ENCODE results near the gene PLEKHH2. TPM values are rescaled to one million over a fixed set of nuclear protein-coding genes. Genes with fewer than 3 reads are reported as not detected.

The PLEKHH2 gene
- total RNA-seq (1 to 10 TPM in 7 of 10 donors, under 1 TPM in 3; 0.72 to 3.1 (median 1.3) TPM), polyA plus RNA-seq (1 to 10 TPM in 1 of 2 donors, under 1 TPM in 1; 0.23 to 1.4 TPM)
- long read RNA-seq, donor 1, partial matches to known transcripts: 0 of 1 reads
- long read RNA-seq, donor 1, other reads (novel, unspliced or antisense): 1 of 1 reads
- long read RNA-seq, donor 2: 0 reads
- long read RNA-seq, donor 3: 0 reads

GRCh38 chr2:43637030-43637803, at the start of gene PLEKHH2:
Gene PLEKHH2, plus strand, starts transcription at chr2:43637260. Its CDS starts 7,414 bp downstream, at chr2:43644674.
- intact Hi-C loops (cut with DNase I): no loop called here
- Histone ChIP-seq H3K27me3 (peaks cover 0 to 61% (median 43%) of the 10 kb centered on the region in 7 donors), H3K4me3 (peak within 1 kb of the TSS; percentile 65 to 83 (median 70)), H3K36me3 (no peaks in the 10 kb centered on the region), H3K4me1 (peaks cover 0 to 15% (median 11%) of the 10 kb centered on the region in 9 donors), H3K9me3 (peaks cover 0 to 16% (median 5%) of the 10 kb centered on the region in 11 donors), H3K27ac (peak within 1 kb of the TSS in 8 of 10 donors; percentile 8 to 77 (median 60))
- WGBS, 2 donors: 0 to 1% methylated on average over 61 to 75 of the region's 75 CpGs
- TF ChIP-seq CTCF (IDR thresholded peaks at IDR 0.05): no peak
- peak; percentile 89 for DNase-seq
- ATAC-seq: peak; percentile 97 to 100 (median 99)

GRCh38 chr2:43592443-43592842, 44.6 kb upstream of the PLEKHH2 start:
- Histone ChIP-seq H3K4me3 (no peak overlapping the region), H3K9me3 (no peaks in the 10 kb centered on the region), H3K4me1 (peaks cover 3 to 25% (median 16%) of the 10 kb centered on the region in 9 donors), H3K27me3 (no peaks in the 10 kb centered on the region), H3K27ac (no peak overlapping the region), H3K36me3 (peaks cover 0 to 52% (median 15%) of the 10 kb centered on the region in 9 donors)
- no peak for DNase-seq
- ATAC-seq: no peak
- TF ChIP-seq CTCF (IDR thresholded peaks at IDR 0.05): no peak
- intact Hi-C loops (cut with DNase I): no loop called here

- H3K36me3 ChIP-seq: peaks cover 0 to 44% (median 15%) of the 10 kb centered on the region in 9 donors
- no peak for TF ChIP-seq CTCF (IDR thresholded peaks at IDR 0.05)
- peaks cover 3 to 25% (median 16%) of the 10 kb centered on the region in 9 donors for H3K4me1 ChIP-seq
- 88 to 94% methylated on average over 3 of the region's 3 CpGs for WGBS, 2 donors
- no peaks in the 10 kb centered on the region for H3K27me3 ChIP-seq
- H3K9me3 ChIP-seq: no peaks in the 10 kb centered on the region
- no peak overlapping the region for H3K4me3 ChIP-seq
- ATAC-seq (no peak), DNase-seq (no peak)
- intact Hi-C loops (cut with DNase I): no loop called here
- H3K27ac ChIP-seq: no peak overlapping the region
These were observed 43.8 kb upstream of the PLEKHH2 start for GRCh38 chr2:43593254-43593653.

- Histone ChIP-seq H3K27me3 (no peaks in the 10 kb centered on the region), H3K27ac (peak overlapping the region in 1 of 10 donors; percentile 95), H3K4me3 (peak overlapping the region; percentile 63 to 87 (median 78)), H3K4me1 (peaks cover 3 to 25% (median 16%) of the 10 kb centered on the region in 9 donors), H3K9me3 (no peaks in the 10 kb centered on the region), H3K36me3 (peaks cover 0 to 28% (median 8%) of the 10 kb centered on the region in 9 donors)
- no peak for DNase-seq
- no peak for TF ChIP-seq CTCF (IDR thresholded peaks at IDR 0.05)
- ATAC-seq: no peak
- intact Hi-C loops (cut with DNase I): no loop called here
- WGBS, 2 donors: 92 to 93% methylated on average over 3 of the region's 3 CpGs
These were observed 42.2 kb upstream of the PLEKHH2 start for GRCh38 chr2:43594875-43595274.
